H9 (cell line): ENCODE data around the gene OSBPL2. TPM values are rescaled to one million over a fixed set of nuclear protein-coding genes. Genes with fewer than 3 reads are reported as not detected.
A peak's percentile ranks its signal among the peaks of the same experiment; 100 is the strongest.

Experiments used
- DNase-seq: peaks from one replicate; pipeline ENCODE4 v3.0.0-alpha.2; 2017
- H2AFZ ChIP-seq: one replicate; pipeline ENCODE4 v1.6.1; 2013; ENCODE audit warnings: mild to moderate bottlenecking, low read length, control low read depth, moderate library complexity
- H2AK5ac ChIP-seq: 2 replicates; pipeline ENCODE4 v1.6.1; 2013; ENCODE audit warnings: low read length, control low read depth, mixed read lengths; ENCODE audit not compliant: insufficient read length
- H2BK120ac ChIP-seq: one replicate; pipeline ENCODE4 v1.6.1; 2013; ENCODE audit warnings: low read depth, mild to moderate bottlenecking, low read length, control low read depth, inconsistent platforms; ENCODE audit not compliant: poor library complexity, severe bottlenecking
- H2BK12ac ChIP-seq: 2 replicates; pipeline ENCODE4 v1.6.1; 2013; ENCODE audit warnings: low read length, control low read depth, mixed read lengths, low read depth; ENCODE audit not compliant: insufficient read length
- H2BK15ac ChIP-seq: 2 replicates; pipeline ENCODE4 v1.6.1; 2013; ENCODE audit warnings: low read depth, low read length, control low read depth
- H2BK20ac ChIP-seq: one replicate; pipeline ENCODE4 v1.6.1; 2013; ENCODE audit warnings: low read depth, mild to moderate bottlenecking, low read length, control low read depth, inconsistent platforms; ENCODE audit not compliant: poor library complexity, severe bottlenecking
- H2BK5ac ChIP-seq: 2 replicates; pipeline ENCODE4 v1.6.1; 2013; ENCODE audit warnings: low read length, control low read depth, mixed read lengths; ENCODE audit not compliant: insufficient read length
- H3K14ac ChIP-seq: 2 replicates; pipeline ENCODE4 v1.6.1; 2013; ENCODE audit warnings: low read length, control low read depth; ENCODE audit not compliant: insufficient read depth
- H3K18ac ChIP-seq: 2 replicates; pipeline ENCODE4 v1.6.1; 2013; ENCODE audit warnings: low read depth, mild to moderate bottlenecking, mixed read lengths, low read length, control low read depth; ENCODE audit not compliant: insufficient read length
- H3K23ac ChIP-seq: 2 replicates; pipeline ENCODE4 v1.6.1; 2013; ENCODE audit warnings: low read length, control low read depth, mixed read lengths, low read depth; ENCODE audit not compliant: insufficient read length
- H3K23me2 ChIP-seq: 2 replicates; pipeline ENCODE4 v1.6.1; 2013; ENCODE audit warnings: low read depth, mild to moderate bottlenecking, mixed read lengths, low read length, control low read depth; ENCODE audit not compliant: insufficient read length, poor library complexity, severe bottlenecking
- H3K27ac ChIP-seq: 2 replicates; pipeline ENCODE4 v1.5.1; 2013; ENCODE audit warnings: low read length, control low read depth, mixed read lengths, low read depth; ENCODE audit not compliant: insufficient read length
- H3K27me3 ChIP-seq: 2 replicates; pipeline ENCODE4 v1.6.1; 2013; ENCODE audit warnings: low read length, control low read depth, inconsistent platforms; ENCODE audit not compliant: insufficient read depth
- H3K4ac ChIP-seq: 2 replicates; pipeline ENCODE4 v1.6.1; 2013; ENCODE audit warnings: low read depth, mild to moderate bottlenecking, control low read depth, inconsistent platforms, low read length, moderate library complexity
- H3K4me1 ChIP-seq: 2 replicates; pipeline ENCODE4 v1.6.1; 2013; ENCODE audit warnings: low read length, control low read depth, inconsistent platforms; ENCODE audit not compliant: insufficient read depth
- H3K4me2 ChIP-seq: 2 replicates; pipeline ENCODE4 v1.6.1; 2013; ENCODE audit warnings: low read length, control low read depth, mixed read lengths; ENCODE audit not compliant: insufficient read length, insufficient read depth
- H3K56ac ChIP-seq: 2 replicates; pipeline ENCODE4 v1.6.1; 2013; ENCODE audit warnings: low read depth, mild to moderate bottlenecking, mixed read lengths, low read length, control low read depth; ENCODE audit not compliant: insufficient read length
- H3K79me1 ChIP-seq: 2 replicates; pipeline ENCODE4 v1.6.1; 2013; ENCODE audit warnings: low read depth, mild to moderate bottlenecking, moderate library complexity, low read length, control low read depth, inconsistent platforms; ENCODE audit not compliant: insufficient read depth, poor library complexity, severe bottlenecking
- H3K79me2 ChIP-seq: 2 replicates; pipeline ENCODE4 v1.6.1; 2013; ENCODE audit warnings: low read length, control low read depth, inconsistent platforms; ENCODE audit not compliant: insufficient read depth
- H3K9ac ChIP-seq: 2 replicates; pipeline ENCODE4 v1.6.1; 2013; ENCODE audit warnings: low read length, control low read depth, mixed read lengths; ENCODE audit not compliant: insufficient read length; ENCODE audit errors: extremely low read depth
- H3K9me3 ChIP-seq: one replicate; pipeline ENCODE4 v1.6.1; 2013; ENCODE audit warnings: low read depth, low read length, inconsistent platforms; ENCODE audit not compliant: control insufficient read depth
- H3T11ph ChIP-seq: one replicate; pipeline ENCODE4 v1.6.1; 2013; ENCODE audit warnings: mild to moderate bottlenecking, low read length, control low read depth, inconsistent platforms
- H4K20me1 ChIP-seq: one replicate; pipeline ENCODE4 v1.6.1; 2013; ENCODE audit not compliant: control insufficient read depth, insufficient read length, insufficient read depth
- H4K5ac ChIP-seq: 2 replicates; pipeline ENCODE4 v1.6.1; 2013; ENCODE audit warnings: low read depth, mild to moderate bottlenecking, mixed read lengths, low read length, control low read depth; ENCODE audit not compliant: insufficient read length
- H4K8ac ChIP-seq: replicated peaks from 2 replicates; pipeline ENCODE4 v1.6.1; 2013; ENCODE audit warnings: low read length, control low read depth, mixed read lengths, low read depth; ENCODE audit not compliant: insufficient read length
- H4K91ac ChIP-seq: 2 replicates; pipeline ENCODE4 v1.6.1; 2013; ENCODE audit warnings: low read depth, mild to moderate bottlenecking, moderate library complexity, mixed read lengths, low read length, control low read depth; ENCODE audit not compliant: insufficient read length
- H3K27ac Mint-ChIP-seq, 3 experiments: 2 replicates in 2 of 3; 3 replicates in 1 of 3; pipeline ENCODE4 v1.8.0; 2020 to 2021; ENCODE audit warnings: mixed read lengths in 3 of 3, mild to moderate bottlenecking in 1 of 3, moderate library complexity in 1 of 3
- H3K27me3 Mint-ChIP-seq: 2 replicates; pipeline ENCODE4 v1.8.0; 2021; ENCODE audit warnings: low read depth, mild to moderate bottlenecking, moderate library complexity, mixed read lengths
- H3K36me3 Mint-ChIP-seq, 3 experiments: 2 replicates in 2 of 3; 3 replicates in 1 of 3; pipeline ENCODE4 v1.8.0; 2020 to 2021; ENCODE audit warnings: low read depth in 3 of 3, mixed read lengths in 3 of 3; ENCODE audit not compliant: insufficient read depth in 1 of 3
- H3K4me1 Mint-ChIP-seq, 2 experiments: 2 replicates each; pipeline ENCODE4 v1.8.0; 2020; ENCODE audit warnings: mixed read lengths in 2 of 2
- H3K4me3 Mint-ChIP-seq, 2 experiments: 2 replicates in 1 of 2; 3 replicates in 1 of 2; pipeline ENCODE4 v1.8.0; 2020 to 2021; ENCODE audit warnings: mild to moderate bottlenecking in 2 of 2, mixed read lengths in 2 of 2, moderate library complexity in 1 of 2
- H3K9me3 Mint-ChIP-seq, 2 experiments: 2 replicates in 1 of 2; 3 replicates in 1 of 2; pipeline ENCODE4 v1.8.0; 2020; ENCODE audit warnings: mild to moderate bottlenecking in 2 of 2, mixed read lengths in 2 of 2, moderate library complexity in 1 of 2
- CTCF ChIP-seq: fragments of 200-600 bp; sonication (generic); conservative IDR thresholded peaks from 3 replicates; pipeline ENCODE4 v1.8.0; 2021; ENCODE audit warnings: antibody characterized with exemption, mild to moderate bottlenecking
- WGBS: extraction: QIAGEN DNeasy Blood & Tissue Kit; methylation state at CpG from one replicate; pipeline ENCODE4 v1.1.7; 2013; ENCODE audit warnings: missing lambda C conversion rate, low lambda C conversion rate, mixed read lengths; ENCODE audit not compliant: insufficient read length; ENCODE audit errors: extremely low coverage; 5-methylcytosine and 5-hydroxymethylcytosine counted together
- total RNA-seq: library from RNA; stranded (reverse); gene quantifications from 2 replicates; pipeline ENCODE4 v1.2.1, GENCODE V29; 2021

The OSBPL2 gene
- total RNA-seq, 1 experiment from 2014 or later, result 47.3 TPM

GRCh38 chr20:62237514-62237800 is 864 bp upstream of the OSBPL2 start:
- Mint-ChIP-seq H3K27ac (peak overlapping the region in 2 of 3 experiments; percentile 75 to 86; a peak in 2 of 7 replicates), H3K27me3 (peaks cover 7% of the 10 kb centered on the region), H3K36me3 (peaks cover 0 to 15% (median 13%) of the 10 kb centered on the region in 3 experiments; a peak in 6 of 7 replicates), H3K4me1 (peaks cover 14 to 26% of the 10 kb centered on the region in 2 experiments), H3K9me3 (peaks cover 0 to 3% of the 10 kb centered on the region in 2 experiments; a peak in 2 of 5 replicates), H3K4me3 (peak overlapping the region; percentile 53 to 79)
- H2BK5ac ChIP-seq, result no peak overlapping the region
- no peak overlapping the region for H2BK20ac ChIP-seq
- no peak for DNase-seq
- no peak overlapping the region for H2BK15ac ChIP-seq
- no peak overlapping the region for H3K14ac ChIP-seq
- H3T11ph ChIP-seq, result no peak overlapping the region
- no peak overlapping the region for H3K56ac ChIP-seq
- no peak overlapping the region for H3K4me2 ChIP-seq
- H3K4me1 ChIP-seq, result no peaks in the 10 kb centered on the region
- no peaks in the 10 kb centered on the region for H4K20me1 ChIP-seq
- no peak overlapping the region for H3K23ac ChIP-seq
- no peak overlapping the region for H3K27ac ChIP-seq
- H3K23me2 ChIP-seq, result peaks cover 7% of the 10 kb centered on the region
- WGBS, result no CpG with 5 or more reads among the region's 1 CpG
- H2AFZ ChIP-seq, result no peak overlapping the region
- H3K27me3 ChIP-seq, result no peaks in the 10 kb centered on the region
- H3K9ac ChIP-seq, result no peak overlapping the region
- H3K79me2 ChIP-seq, result peaks cover 7% of the 10 kb centered on the region; the same call in 1 of the 2 replicates
- H2AK5ac ChIP-seq, result no peak overlapping the region
- H4K8ac ChIP-seq, result no peak overlapping the region
- H3K79me1 ChIP-seq, result peaks cover 2% of the 10 kb centered on the region
- no peak overlapping the region for H4K91ac ChIP-seq
- no peak overlapping the region for H2BK12ac ChIP-seq
- H3K9me3 ChIP-seq, result no peaks in the 10 kb centered on the region
- no peak for TF ChIP-seq CTCF
- no peak overlapping the region for H4K5ac ChIP-seq
- no peak overlapping the region for H2BK120ac ChIP-seq
- H3K18ac ChIP-seq, result no peak overlapping the region
- no peak overlapping the region for H3K4ac ChIP-seq
